ENCODE results near the gene ESYT3. TPM values are rescaled to one million over a fixed set of nuclear protein-coding genes. Genes with fewer than 3 reads are reported as not detected.
A peak's percentile ranks its signal among the peaks of the same experiment; 100 is the strongest.
"Not testable (repeated sequence)": the region's sequence is repeated elsewhere in the genome, so short reads cannot be mapped to it uniquely, and the experiment has no call there.

ESYT3 gene
- total RNA-seq, 2 experiments from 2014 or later, result 0.44 to 0.74 TPM

- DNase-seq, result no peak
- no peaks in the 10 kb centered on the region for H3K27me3 Mint-ChIP-seq
- H3K4me3 Mint-ChIP-seq, result no peak overlapping the region
- no peaks in the 10 kb centered on the region for H3K36me3 Mint-ChIP-seq (ENCODE audit: low read depth)
- no peak overlapping the region for H3K27ac Mint-ChIP-seq
- POLR2A ChIA-PET, result no interaction called here
- no peaks in the 10 kb centered on the region for H3K4me1 Mint-ChIP-seq
- CTCF ChIA-PET, result interaction anchor here (1.2 kb wide), 1 partner anchor 13 kb away, joined by 3 read pairs; no protein-coding TSS in a partner anchor
- no peaks in the 10 kb centered on the region for H3K9me3 Mint-ChIP-seq
Measured at GRCh38 chr3:138399766-138400165, 34.6 kb upstream of the ESYT3 start.

GRCh38 chr3:138400651-138401070 is 33.8 kb upstream of the ESYT3 start:
- H3K9me3 Mint-ChIP-seq, result no peaks in the 10 kb centered on the region
- no peak overlapping the region for H3K4me3 Mint-ChIP-seq
- POLR2A ChIA-PET, result no interaction called here
- no peak for DNase-seq
- CTCF ChIA-PET, result interaction anchor here (1.2 to 5.5 kb wide), 2 partner anchors 12 to 17 kb away, joined by 3 to 22 read pairs; no protein-coding TSS in a partner anchor
- no peaks in the 10 kb centered on the region for H3K36me3 Mint-ChIP-seq (ENCODE audit: low read depth)
- H3K27me3 Mint-ChIP-seq, result no peaks in the 10 kb centered on the region
- H3K4me1 Mint-ChIP-seq, result no peaks in the 10 kb centered on the region
- H3K27ac Mint-ChIP-seq, result no peak overlapping the region

GRCh38 chr3:138401834-138402233 is 32.6 kb upstream of the ESYT3 start:
- Mint-ChIP-seq H3K4me1 (no peaks in the 10 kb centered on the region), H3K4me3 (no peak overlapping the region), H3K9me3 (no peaks in the 10 kb centered on the region), H3K27ac (no peak overlapping the region), H3K27me3 (no peaks in the 10 kb centered on the region), H3K36me3 (ENCODE audit: low read depth) (no peaks in the 10 kb centered on the region)
- ChIA-PET CTCF (interaction anchor here (0.6 to 5.5 kb wide), 2 partner anchors 16 to 210 kb away, joined by 4 to 22 read pairs; no protein-coding TSS in a partner anchor), POLR2A (no interaction called here)
- no peak for DNase-seq

- Mint-ChIP-seq H3K27me3 (peaks cover 9% of the 10 kb centered on the region), H3K36me3 (ENCODE audit: low read depth) (no peaks in the 10 kb centered on the region)
- CTCF ChIA-PET, result interaction anchor here (5.5 kb wide), 1 partner anchor 13 kb away, joined by 22 read pairs; no protein-coding TSS in a partner anchor
Measured at GRCh38 chr3:138404121-138404520, 30.3 kb upstream of the ESYT3 start.

GRCh38 chr3:138405001-138405400 is 29.4 kb upstream of the ESYT3 start:
- H3K27me3 Mint-ChIP-seq, result peaks cover 9% of the 10 kb centered on the region
- no peak overlapping the region for H3K4me3 Mint-ChIP-seq
- H3K27ac Mint-ChIP-seq, result no peak overlapping the region
- no peaks in the 10 kb centered on the region for H3K9me3 Mint-ChIP-seq
- ChIA-PET CTCF (interaction anchor here (5.5 kb wide), 1 partner anchor 12 kb away, joined by 22 read pairs; no protein-coding TSS in a partner anchor), POLR2A (no interaction called here)
- no peaks in the 10 kb centered on the region for H3K36me3 Mint-ChIP-seq (ENCODE audit: low read depth)
- no peak for DNase-seq
- no peaks in the 10 kb centered on the region for H3K4me1 Mint-ChIP-seq

More at GRCh38 chr3:138404121-138404520, 30.3 kb upstream of the ESYT3 start:
- no peak for DNase-seq
- POLR2A ChIA-PET, result no interaction called here
- Mint-ChIP-seq H3K27ac (no peak overlapping the region), H3K9me3 (no peaks in the 10 kb centered on the region), H3K4me1 (no peaks in the 10 kb centered on the region), H3K4me3 (no peak overlapping the region)

- POLR2A ChIA-PET, result no interaction called here
- CTCF ChIA-PET, result interaction anchor here (0.6 to 5.5 kb wide), 2 partner anchors 12 to 450 kb away, joined by 3 to 22 read pairs; no protein-coding TSS in a partner anchor
- Mint-ChIP-seq H3K36me3 (ENCODE audit: low read depth) (no peaks in the 10 kb centered on the region), H3K4me1 (no peaks in the 10 kb centered on the region), H3K27me3 (peaks cover 9% of the 10 kb centered on the region), H3K27ac (no peak overlapping the region), H3K9me3 (no peaks in the 10 kb centered on the region), H3K4me3 (no peak overlapping the region)
- DNase-seq, result no peak
Measured at GRCh38 chr3:138405486-138405885, 28.9 kb upstream of the ESYT3 start.

GRCh38 chr3:138406606-138407005 is 27.8 kb upstream of the ESYT3 start:
- Mint-ChIP-seq H3K27ac (no peak overlapping the region), H3K27me3 (peaks cover 10% of the 10 kb centered on the region), H3K4me1 (no peaks in the 10 kb centered on the region), H3K9me3 (no peaks in the 10 kb centered on the region), H3K4me3 (no peak overlapping the region), H3K36me3 (ENCODE audit: low read depth) (no peaks in the 10 kb centered on the region)
- ChIA-PET POLR2A (no interaction called here), CTCF (no interaction called here)
- no peak for DNase-seq

- no peak for DNase-seq
- CTCF ChIA-PET, result interaction anchor here (0.9 kb wide), 1 partner anchor 187 kb away, joined by 3 read pairs; the partner anchor contains the start of gene CEP70
- H3K4me1 Mint-ChIP-seq, result no peaks in the 10 kb centered on the region
- POLR2A ChIA-PET, result no interaction called here
- H3K27ac Mint-ChIP-seq, result no peak overlapping the region
- no peaks in the 10 kb centered on the region for H3K9me3 Mint-ChIP-seq
- H3K4me3 Mint-ChIP-seq, result no peak overlapping the region
- H3K27me3 Mint-ChIP-seq, result peaks cover 13% of the 10 kb centered on the region
- no peaks in the 10 kb centered on the region for H3K36me3 Mint-ChIP-seq (ENCODE audit: low read depth)
Measured at GRCh38 chr3:138407236-138407907, 27.0 kb upstream of the ESYT3 start.

GRCh38 chr3:138408751-138409570 is 25.5 kb upstream of the ESYT3 start:
- no peak overlapping the region for H3K27ac Mint-ChIP-seq
- CTCF ChIA-PET, result interaction anchor here (1.4 kb wide), 1 partner anchor 9 kb away, joined by 3 read pairs; no protein-coding TSS in a partner anchor
- POLR2A ChIA-PET, result no interaction called here

GRCh38 chr3:138412821-138413551 is 21.4 kb upstream of the ESYT3 start:
- CTCF ChIA-PET, result interaction anchor here (0.8 to 1.5 kb wide), 4 partner anchors 9 to 16 kb away, joined by 3 to 5 read pairs (median 3); no protein-coding TSS in a partner anchor
- H3K27me3 Mint-ChIP-seq, result peaks cover 5% of the 10 kb centered on the region
- H3K4me3 Mint-ChIP-seq, result no peak overlapping the region
- POLR2A ChIA-PET, result no interaction called here
- no peak for DNase-seq
- H3K36me3 Mint-ChIP-seq (ENCODE audit: low read depth), result no peaks in the 10 kb centered on the region
- H3K27ac Mint-ChIP-seq, result no peak overlapping the region
- no peaks in the 10 kb centered on the region for H3K9me3 Mint-ChIP-seq
- no peaks in the 10 kb centered on the region for H3K4me1 Mint-ChIP-seq

More at GRCh38 chr3:138408751-138409570, 25.5 kb upstream of the ESYT3 start:
- H3K27me3 Mint-ChIP-seq, result peaks cover 13% of the 10 kb centered on the region
- no peaks in the 10 kb centered on the region for H3K9me3 Mint-ChIP-seq
- H3K36me3 Mint-ChIP-seq (ENCODE audit: low read depth), result no peaks in the 10 kb centered on the region
- DNase-seq, result no peak
- H3K4me1 Mint-ChIP-seq, result no peaks in the 10 kb centered on the region
- H3K4me3 Mint-ChIP-seq, result no peak overlapping the region

- H3K4me1 Mint-ChIP-seq; H3K4me3 Mint-ChIP-seq; POLR2A ChIA-PET; H3K36me3 Mint-ChIP-seq (ENCODE audit: low read depth); H3K27me3 Mint-ChIP-seq; H3K27ac Mint-ChIP-seq; H3K9me3 Mint-ChIP-seq; DNase-seq: not testable (repeated sequence)
- CTCF ChIA-PET, result interaction anchor here (1.1 to 4.6 kb wide), 3 partner anchors 13 to 514 kb away, joined by 3 to 22 read pairs (median 3); no protein-coding TSS in a partner anchor
Measured at GRCh38 chr3:138416236-138416635, 18.2 kb upstream of the ESYT3 start.

- POLR2A ChIA-PET, result interaction anchor here (0.6 kb wide), 1 partner anchor 505 kb away, joined by 5 read pairs; no protein-coding TSS in a partner anchor
- CTCF ChIA-PET, result interaction anchor here (0.7 to 4.6 kb wide), 11 partner anchors 8 to 514 kb away, joined by 3 to 22 read pairs (median 3); no protein-coding TSS in a partner anchor
- Mint-ChIP-seq H3K4me1 (no peaks in the 10 kb centered on the region), H3K27ac (no peak overlapping the region), H3K4me3 (no peak overlapping the region), H3K9me3 (no peaks in the 10 kb centered on the region), H3K36me3 (ENCODE audit: low read depth) (no peaks in the 10 kb centered on the region), H3K27me3 (peaks cover 5% of the 10 kb centered on the region)
- DNase-seq, result peak; percentile 71
Measured at GRCh38 chr3:138417559-138417982, 16.8 kb upstream of the ESYT3 start.
